C4-2B (cell line): ENCODE measurements around the gene AGBL3.

Source experiments
- CTCF ChIP-seq: fragments of 450-650 bp; conservative IDR thresholded peaks from 2 replicates; pipeline ENCODE4 v1.5.1; 2017; ENCODE audit warnings: mild to moderate bottlenecking
- ZFX ChIP-seq: fragments of 450-650 bp; IDR thresholded peaks from 2 replicates; pipeline ENCODE4 v1.6.1; 2017

GRCh38 chr7:135161669-135162068, 175.4 kb downstream of the AGBL3 start:
- TF ChIP-seq CTCF (no peak), ZFX (no peak)
